ENCODE results near the gene SERPINA6. TPM values are rescaled to one million over a fixed set of nuclear protein-coding genes. Genes with fewer than 3 reads are reported as not detected.
"Not testable (repeated sequence)": the region's sequence is repeated elsewhere in the genome, so short reads cannot be mapped to it uniquely, and the experiment has no call there.

The SERPINA6 gene
- polyA plus RNA-seq, 3 donors from 2014 or later, result not detected

DNA sequence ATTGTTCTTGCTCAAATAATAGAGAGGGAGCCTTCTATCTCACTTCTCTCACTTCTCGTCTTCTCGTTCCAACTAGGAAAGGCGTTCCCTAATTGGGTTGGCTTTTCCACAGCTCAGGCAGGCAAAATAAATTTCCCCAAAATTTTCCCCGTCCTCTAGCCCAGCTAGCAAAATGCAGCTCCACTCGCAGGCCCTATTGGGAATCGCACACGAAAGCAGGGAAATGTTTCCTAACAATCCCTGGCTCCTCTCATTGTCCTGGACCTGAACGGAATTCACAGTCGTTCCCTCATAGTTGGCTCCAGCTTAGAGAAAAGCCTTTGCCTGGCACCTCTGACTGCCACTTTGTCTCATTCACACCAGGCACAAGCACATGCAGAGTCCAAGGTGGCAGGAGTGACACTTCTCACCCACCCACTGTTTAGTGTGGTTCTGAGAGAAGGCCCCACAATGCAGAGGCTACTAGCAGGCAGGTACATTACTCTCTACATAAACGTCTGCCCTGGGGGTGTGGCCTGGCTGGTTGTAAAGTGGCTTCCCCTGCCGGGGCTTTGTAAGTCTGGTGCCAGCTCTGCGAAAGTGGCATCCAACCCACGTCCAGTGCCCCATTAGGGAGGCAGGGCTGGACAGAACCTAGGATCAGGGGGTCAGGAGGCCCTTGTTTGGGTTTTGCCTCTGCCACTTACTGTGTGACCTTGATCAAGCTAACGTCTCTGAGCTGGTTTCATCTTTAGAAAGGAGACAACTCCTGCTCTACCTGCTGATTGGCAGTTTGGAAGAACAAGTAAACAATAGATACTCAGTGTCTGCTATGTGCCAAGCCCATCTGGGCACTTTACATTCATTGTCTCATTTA lies 34.3 kb downstream of the SERPINA6 start:
- Mint-ChIP-seq H3K27ac (no peak overlapping the region), H3K9me3 (peaks cover 0 to 4% (median 0%) of the 10 kb centered on the region in 6 donors), H3K4me1 (no peaks in the 10 kb centered on the region), H3K4me3 (no peak overlapping the region), H3K27me3 (ENCODE audit: low read depth in 3 of 3) (peaks cover 2 to 13% (median 7%) of the 10 kb centered on the region in 3 donors), H3K36me3 (no peaks in the 10 kb centered on the region)
- DNase-seq, result no peak

DNA sequence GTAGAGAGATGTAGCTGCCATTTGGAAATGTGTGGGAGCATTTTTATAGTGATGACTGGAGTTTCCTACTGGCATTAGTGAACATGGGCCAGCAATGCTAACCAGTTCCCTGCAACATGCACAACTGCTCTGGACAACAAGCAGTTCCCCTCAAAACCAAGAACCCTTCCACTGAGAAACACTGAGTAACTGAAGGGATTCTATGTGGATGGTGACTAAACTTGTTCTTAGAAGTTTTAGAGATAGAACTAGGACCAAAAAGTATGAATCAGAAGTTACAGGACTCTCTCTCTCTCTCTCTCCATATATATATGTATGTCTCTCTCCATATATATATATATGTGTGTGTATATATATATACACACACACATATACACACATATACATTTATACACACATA lies 38.0 kb downstream of the SERPINA6 start:
- Mint-ChIP-seq H3K27ac (no peak overlapping the region), H3K27me3 (ENCODE audit: low read depth in 3 of 3) (peaks cover 2 to 20% (median 10%) of the 10 kb centered on the region in 3 donors), H3K4me1 (no peaks in the 10 kb centered on the region), H3K36me3 (no peaks in the 10 kb centered on the region), H3K4me3 (no peak overlapping the region), H3K9me3 (peaks cover 0 to 4% (median 0%) of the 10 kb centered on the region in 6 donors)
- no peak for DNase-seq

DNA sequence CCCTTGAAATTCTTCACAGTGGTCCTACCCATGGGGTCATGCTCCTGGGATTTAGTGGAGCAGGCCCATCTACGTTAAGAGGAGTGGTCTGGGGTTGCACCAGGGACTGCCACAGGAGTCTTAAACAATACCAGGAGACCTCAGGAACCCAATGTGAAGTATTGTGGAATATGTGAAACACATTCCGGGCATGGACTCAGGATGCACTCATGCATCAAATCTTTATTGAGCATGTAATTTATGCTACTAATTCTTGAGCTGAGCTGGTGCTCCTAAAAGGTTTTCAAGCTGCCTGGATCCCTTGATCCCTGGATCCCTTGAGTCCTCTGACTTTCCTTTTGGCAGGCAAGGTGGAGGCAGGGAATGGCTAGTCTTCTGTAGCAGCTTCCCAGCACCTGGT lies 38.9 kb downstream of the SERPINA6 start:
- Mint-ChIP-seq H3K27ac (no peak overlapping the region), H3K36me3 (no peaks in the 10 kb centered on the region), H3K9me3 (peaks cover 0 to 4% (median 0%) of the 10 kb centered on the region in 6 donors), H3K4me1 (no peaks in the 10 kb centered on the region), H3K27me3 (ENCODE audit: low read depth in 3 of 3) (peaks cover 2 to 20% (median 8%) of the 10 kb centered on the region in 3 donors), H3K4me3 (no peak overlapping the region)
- no peak for DNase-seq

DNA sequence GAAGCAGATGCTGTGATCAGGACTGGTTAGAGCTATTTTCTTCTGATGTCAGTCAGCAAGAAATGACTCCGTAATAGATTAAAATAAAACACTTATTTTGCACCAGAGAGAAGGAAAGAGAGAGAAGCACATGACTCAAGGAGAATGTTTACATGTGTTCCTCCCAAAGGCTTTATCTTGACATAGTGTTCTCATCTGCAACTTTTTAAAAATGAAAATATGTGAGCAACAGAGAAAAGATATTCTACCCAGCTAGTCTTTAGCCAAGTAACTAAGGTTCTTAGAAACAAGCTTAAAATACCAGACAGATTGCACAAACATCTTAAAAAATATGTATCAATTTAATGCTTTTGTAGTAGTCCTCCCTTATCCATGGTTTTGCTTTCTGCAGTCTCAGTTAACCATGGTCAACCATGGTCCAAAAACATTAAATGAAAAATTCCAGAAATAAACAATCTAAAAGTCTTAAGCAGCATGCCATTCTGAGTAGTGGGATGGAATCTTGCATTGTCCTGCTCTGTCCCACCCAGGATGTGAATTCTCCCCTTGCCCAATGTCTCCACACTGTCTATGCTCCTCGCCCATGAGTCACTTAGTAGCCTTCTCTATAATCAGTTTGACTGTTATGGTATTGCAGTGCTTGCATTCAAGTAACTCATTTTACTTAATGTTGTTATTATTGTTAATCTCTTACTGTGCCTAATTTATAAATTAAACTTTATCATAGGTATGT lies 40.0 kb downstream of the SERPINA6 start:
- no peaks in the 10 kb centered on the region for H3K4me1 Mint-ChIP-seq
- DNase-seq, result no peak
- peaks cover 0 to 4% (median 0%) of the 10 kb centered on the region in 6 donors for H3K9me3 Mint-ChIP-seq
- no peak overlapping the region for H3K27ac Mint-ChIP-seq
- H3K27me3 Mint-ChIP-seq (ENCODE audit: low read depth in 3 of 3), result peaks cover 2 to 17% (median 8%) of the 10 kb centered on the region in 3 donors
- H3K4me3 Mint-ChIP-seq, result no peak overlapping the region
- H3K36me3 Mint-ChIP-seq, result no peaks in the 10 kb centered on the region

DNA sequence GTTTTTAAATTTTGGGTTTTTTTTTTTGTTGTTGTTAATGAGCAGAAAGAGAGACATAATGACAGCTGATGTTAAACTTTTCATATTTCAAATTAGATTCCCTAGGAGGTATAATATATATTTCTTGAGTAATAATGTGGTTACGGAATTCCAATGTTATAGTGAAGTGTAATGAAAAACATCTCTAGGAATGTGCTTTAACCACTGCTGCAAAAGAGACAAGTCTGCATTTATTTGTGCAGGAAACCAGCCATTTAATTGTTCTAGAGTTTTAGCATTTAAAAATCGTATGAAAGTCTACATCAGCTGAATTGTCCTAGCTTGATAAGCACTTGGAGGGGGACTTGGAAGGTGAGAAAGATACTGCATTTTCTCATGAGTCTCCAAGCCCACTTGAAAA lies 44.4 kb downstream of the SERPINA6 start:
- Mint-ChIP-seq H3K27me3 (ENCODE audit: low read depth in 3 of 3) (peaks cover 2 to 13% (median 8%) of the 10 kb centered on the region in 3 donors), H3K4me1 (no peaks in the 10 kb centered on the region), H3K9me3 (no peaks in the 10 kb centered on the region), H3K36me3 (no peaks in the 10 kb centered on the region), H3K27ac (no peak overlapping the region), H3K4me3 (no peak overlapping the region)
- DNase-seq, result no peak

DNA sequence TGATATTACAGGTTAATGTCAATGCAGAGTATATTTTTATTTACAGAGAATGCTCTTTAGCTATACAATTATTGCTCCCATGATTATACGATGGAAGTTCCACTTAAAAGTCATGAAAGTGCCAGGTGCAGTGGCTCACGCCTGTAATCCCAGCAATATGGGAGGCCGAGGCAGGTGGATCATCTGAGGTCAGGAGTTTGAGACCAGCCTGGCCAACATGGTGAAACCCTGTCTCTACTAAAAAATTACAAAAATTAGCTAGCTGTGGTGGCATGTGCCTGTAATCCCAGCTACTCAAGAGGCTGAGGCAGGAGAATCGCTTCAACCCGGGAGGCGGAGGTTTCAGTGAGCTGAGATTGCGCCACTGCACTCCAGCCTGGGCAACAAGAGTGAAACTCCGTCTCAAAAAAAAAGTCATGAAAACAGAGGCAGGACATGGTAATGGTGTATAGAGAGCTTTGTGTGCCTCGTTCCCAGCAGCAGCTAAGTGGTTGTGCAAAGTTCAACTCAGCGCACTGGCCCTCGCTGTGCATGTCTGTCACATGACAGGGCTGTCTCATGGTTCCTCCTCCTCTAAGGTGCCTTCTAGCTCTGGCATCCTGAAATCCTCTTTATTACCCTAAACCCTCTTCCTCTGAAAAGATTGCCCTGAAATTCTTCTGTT lies 46.1 kb downstream of the SERPINA6 start:
- not testable (repeated sequence) for H3K27ac Mint-ChIP-seq; DNase-seq; H3K4me1 Mint-ChIP-seq; H3K4me3 Mint-ChIP-seq; H3K27me3 Mint-ChIP-seq (ENCODE audit: low read depth in 3 of 3); H3K36me3 Mint-ChIP-seq; H3K9me3 Mint-ChIP-seq

DNA sequence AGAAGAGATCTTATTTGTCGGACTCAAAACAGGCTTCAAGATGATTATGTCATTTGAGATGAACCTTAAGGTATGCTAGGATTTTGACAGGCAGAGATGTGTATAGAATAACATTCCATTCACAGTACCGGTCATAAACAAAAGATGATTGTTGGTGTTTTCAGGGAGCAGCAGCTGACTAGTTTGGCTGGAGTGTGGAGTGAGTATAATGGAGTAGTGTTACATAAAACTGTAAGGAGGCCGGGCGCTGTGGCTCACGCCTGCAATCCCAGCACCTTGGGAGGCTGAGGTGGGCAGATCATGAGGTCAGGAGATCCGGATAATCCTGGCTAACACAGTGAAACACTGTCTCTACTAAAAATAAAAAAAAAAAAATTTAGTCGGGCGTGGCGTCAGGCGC lies 54.0 kb downstream of the SERPINA6 start:
- DNase-seq, result no peak
- Mint-ChIP-seq H3K36me3 (no peaks in the 10 kb centered on the region), H3K4me3 (no peak overlapping the region)

DNA sequence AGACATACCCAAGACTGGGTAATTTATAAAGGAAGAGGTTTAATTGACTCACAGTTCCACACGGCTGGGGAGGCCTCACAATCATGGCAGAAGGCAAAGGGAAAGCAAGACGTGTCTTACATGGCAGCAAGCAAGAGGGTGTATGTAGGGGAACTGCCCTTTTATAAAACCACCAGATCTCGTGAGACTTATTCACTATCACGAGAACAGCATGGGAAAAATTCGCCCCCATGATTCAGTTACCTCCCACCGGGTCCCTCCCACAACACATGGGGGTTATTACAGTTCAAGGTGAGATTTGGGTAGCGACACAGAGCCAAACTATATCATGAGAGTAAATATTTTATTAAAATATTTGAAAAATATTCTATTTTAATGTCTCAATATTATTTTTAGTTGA lies 54.6 kb downstream of the SERPINA6 start:
- not testable (repeated sequence) for H3K27ac Mint-ChIP-seq; H3K9me3 Mint-ChIP-seq; H3K4me1 Mint-ChIP-seq; DNase-seq; H3K4me3 Mint-ChIP-seq; H3K36me3 Mint-ChIP-seq; H3K27me3 Mint-ChIP-seq (ENCODE audit: low read depth in 3 of 3)

More for the DNA sequence above, 54.0 kb downstream of the SERPINA6 start:
- Mint-ChIP-seq H3K4me1 (no peaks in the 10 kb centered on the region), H3K27me3 (ENCODE audit: low read depth in 3 of 3) (peaks cover 2 to 8% (median 2%) of the 10 kb centered on the region in 3 donors), H3K27ac (no peak overlapping the region), H3K9me3 (peaks cover 0 to 5% (median 0%) of the 10 kb centered on the region in 6 donors)

DNA sequence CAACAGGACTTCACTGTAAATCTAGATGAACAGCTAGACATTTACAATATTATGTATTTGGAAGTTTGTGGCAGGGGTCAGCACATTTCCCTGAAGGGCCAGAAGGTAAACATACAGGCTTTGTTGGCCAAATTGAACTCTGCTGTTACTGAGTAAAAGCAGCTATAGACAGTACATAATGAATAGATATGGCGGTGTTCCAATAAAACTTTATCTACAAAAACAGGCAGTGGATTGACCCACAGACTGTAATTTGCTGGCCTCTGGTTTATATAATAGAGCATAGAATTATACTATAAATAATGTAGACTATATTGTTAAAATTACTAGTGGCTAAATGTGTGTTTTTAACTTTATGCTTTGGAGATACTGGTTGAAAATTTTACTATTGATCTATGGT lies 55.8 kb downstream of the SERPINA6 start:
- Mint-ChIP-seq H3K9me3 (peaks cover 3 to 12% (median 8%) of the 10 kb centered on the region in 6 donors), H3K4me1 (no peaks in the 10 kb centered on the region), H3K27ac (no peak overlapping the region), H3K27me3 (ENCODE audit: low read depth in 3 of 3) (peaks cover 2 to 7% (median 2%) of the 10 kb centered on the region in 3 donors), H3K36me3 (no peaks in the 10 kb centered on the region), H3K4me3 (no peak overlapping the region)
- no peak for DNase-seq

DNA sequence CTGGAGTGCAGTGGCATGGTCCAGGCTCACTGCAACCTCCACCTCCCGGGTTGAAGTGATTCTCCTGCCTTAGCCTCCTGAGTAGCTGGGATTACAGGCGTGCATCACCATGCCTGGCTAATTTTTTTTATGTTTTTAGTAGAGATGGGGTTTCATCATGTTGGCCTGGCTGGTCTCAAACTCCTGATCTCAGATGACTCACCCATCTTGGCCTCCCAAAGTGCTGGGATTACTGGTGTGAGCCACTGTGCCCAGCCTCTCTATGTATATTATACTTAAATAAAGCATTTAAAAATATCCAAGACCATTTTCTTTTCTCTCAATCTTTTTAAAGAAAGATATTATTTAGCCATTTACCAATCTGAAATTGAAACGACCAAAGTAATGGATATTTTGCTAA lies 58.9 kb downstream of the SERPINA6 start:
- not testable (repeated sequence) for DNase-seq; H3K4me1 Mint-ChIP-seq; H3K36me3 Mint-ChIP-seq; H3K27me3 Mint-ChIP-seq (ENCODE audit: low read depth in 3 of 3); H3K27ac Mint-ChIP-seq; H3K4me3 Mint-ChIP-seq
- H3K9me3 Mint-ChIP-seq, result peaks cover 3 to 19% (median 9%) of the 10 kb centered on the region in 6 donors

Other genes with a start within 250 kb of the SERPINA6 start
- 100 to 1,000 TPM in 2 of 3 donors, 10 to 100 TPM in 1; 60.8 to 208 (median 114) TPM for gene DDX24, start 242.1 kb downstream of the SERPINA6 start, polyA plus RNA-seq
- gene IFI27L1, start 242.0 kb downstream of the SERPINA6 start, polyA plus RNA-seq, result 10 to 100 TPM; 10.0 to 19.3 (median 10.3) TPM
- 1 to 10 TPM in 1 of 3 donors, not detected in 2; 2.8 TPM for gene IFI27, start 212.6 kb downstream of the SERPINA6 start, polyA plus RNA-seq
- 100 to 1,000 TPM in 2 of 3 donors, 10 to 100 TPM in 1; 82.0 to 188 (median 103) TPM for gene IFI27L2, start 193.7 kb downstream of the SERPINA6 start, polyA plus RNA-seq
- gene PPP4R4, start 149.0 kb downstream of the SERPINA6 start, polyA plus RNA-seq, result not detected
- not detected for gene SERPINA10, start 30.1 kb downstream of the SERPINA6 start, polyA plus RNA-seq
- not detected for gene SERPINA2, start 43.4 kb upstream of the SERPINA6 start, polyA plus RNA-seq
- gene SERPINA1, start 65.3 kb upstream of the SERPINA6 start, polyA plus RNA-seq, result 1 to 10 TPM; 1.7 to 5.5 (median 3.0) TPM
- gene SERPINA11, start 129.5 kb upstream of the SERPINA6 start, polyA plus RNA-seq, result 1 to 10 TPM in 1 of 3 donors, under 1 TPM in 1, not detected in 1; 0.79 to 1.6 TPM
- gene SERPINA9, start 152.9 kb upstream of the SERPINA6 start, polyA plus RNA-seq, result not detected
- not detected for gene SERPINA12, start 186.1 kb upstream of the SERPINA6 start, polyA plus RNA-seq
- gene SERPINA4, start 238.1 kb upstream of the SERPINA6 start, polyA plus RNA-seq, result not detected

All from immature natural killer cell (primary cell).